HG03039 (cell line): ENCODE data around the gene CD9.

Experiments
- ATAC-seq: cut with Tn5 transposase; IDR thresholded peaks from one replicate; pipeline ENCODE4 v1.9.1; 2021; ENCODE audit warnings: mild to moderate bottlenecking, moderate library complexity; ENCODE audit not compliant: unreplicated experiment

CD9 gene

GRCh38 chr12:6216581-6216980, 16.4 kb downstream of the CD9 start:
- no peak for ATAC-seq

GRCh38 chr12:6218347-6218925, 18.2 kb downstream of the CD9 start:
- ATAC-seq = no peak

GRCh38 chr12:6219980-6220379, 19.8 kb downstream of the CD9 start:
- ATAC-seq = no peak

GRCh38 chr12:6221146-6221545, 20.9 kb downstream of the CD9 start:
- ATAC-seq = no peak

- no peak for ATAC-seq
Measured at GRCh38 chr12:6222078-6222654, 22.0 kb downstream of the CD9 start.

GRCh38 chr12:6223545-6223944, 23.3 kb downstream of the CD9 start:
- no peak for ATAC-seq

- no peak for ATAC-seq
Measured at GRCh38 chr12:6224550-6224949, 24.4 kb downstream of the CD9 start.

GRCh38 chr12:6225630-6226001, 25.4 kb downstream of the CD9 start:
- ATAC-seq = no peak

- no peak for ATAC-seq
Measured at GRCh38 chr12:6226002-6226678, 25.9 kb downstream of the CD9 start.

GRCh38 chr12:6226679-6227051, 26.5 kb downstream of the CD9 start:
- no peak for ATAC-seq

GRCh38 chr12:6228535-6229223, 28.5 kb downstream of the CD9 start:
- no peak for ATAC-seq

GRCh38 chr12:6229224-6230218, 29.3 kb downstream of the CD9 start:
- no peak for ATAC-seq

- ATAC-seq = peak; percentile 71
Measured at GRCh38 chr12:6230321-6231110, 30.3 kb downstream of the CD9 start.

GRCh38 chr12:6231359-6232268, 31.4 kb downstream of the CD9 start:
- ATAC-seq = no peak

GRCh38 chr12:6233121-6233971, 33.1 kb downstream of the CD9 start:
- ATAC-seq = no peak

GRCh38 chr12:6234214-6234613, 34.0 kb downstream of the CD9 start:
- ATAC-seq = no peak

- no peak for ATAC-seq
Measured at GRCh38 chr12:6234906-6235305, 34.7 kb downstream of the CD9 start.

- ATAC-seq = no peak
Measured at GRCh38 chr12:6235499-6235898, 35.3 kb downstream of the CD9 start.
